Measurements from ENCODE around the gene EDNRA.

EDNRA gene

DNA sequence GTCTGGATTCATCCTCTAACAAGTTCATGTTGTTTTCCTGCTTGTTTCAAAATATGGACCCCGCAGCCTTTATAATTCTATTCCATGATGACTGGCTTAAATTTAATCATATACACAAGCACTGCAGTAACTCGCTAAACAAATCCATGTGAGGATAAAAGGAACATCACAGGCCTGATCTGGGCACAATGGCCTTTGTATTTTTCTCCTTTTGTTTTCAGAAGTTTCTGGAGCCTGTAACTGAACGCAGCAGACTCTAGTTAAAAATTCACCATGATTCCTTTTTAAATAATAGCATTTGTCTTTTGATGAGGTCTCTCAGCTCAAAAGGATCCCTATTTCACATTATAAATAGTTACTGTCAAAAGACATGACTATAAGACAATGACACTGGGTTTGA is 106.1 kb downstream of the EDNRA start:
- no peak for ATAC-seq
- TF ChIP-seq ZC3H10 (CRISPR knock-in tag; IDR thresholded peaks at IDR 0.05) (no peak), PATZ1 (CRISPR knock-in tag; IDR thresholded peaks at IDR 0.05; ENCODE audit: borderline replicate concordance) (no peak), RARB (CRISPR knock-in tag; IDR thresholded peaks at IDR 0.05) (no peak), ARNTL (CRISPR knock-in tag; IDR thresholded peaks at IDR 0.05; ENCODE audit: borderline replicate concordance, low read depth) (no peak), OSR1 (CRISPR knock-in tag; IDR thresholded peaks at IDR 0.05) (no peak), CSDC2 (CRISPR knock-in tag; IDR thresholded peaks at IDR 0.05) (no peak), ZFP30 (CRISPR knock-in tag; IDR thresholded peaks at IDR 0.05) (no peak), ZFP3 (CRISPR knock-in tag; IDR thresholded peaks at IDR 0.05) (no peak), TSHZ2 (CRISPR knock-in tag; IDR thresholded peaks at IDR 0.05) (no peak), ZNF8 (CRISPR knock-in tag; IDR thresholded peaks at IDR 0.05) (no peak), BACH2 (CRISPR knock-in tag; IDR thresholded peaks at IDR 0.05; ENCODE audit: borderline replicate concordance) (no peak), ZNF565 (CRISPR knock-in tag; conservative IDR thresholded peaks at IDR 0.05; ENCODE audit: low read depth) (no peak), GLIS3 (CRISPR knock-in tag; IDR thresholded peaks at IDR 0.05) (no peak)
- TF ChIP-seq, protein P1, sequence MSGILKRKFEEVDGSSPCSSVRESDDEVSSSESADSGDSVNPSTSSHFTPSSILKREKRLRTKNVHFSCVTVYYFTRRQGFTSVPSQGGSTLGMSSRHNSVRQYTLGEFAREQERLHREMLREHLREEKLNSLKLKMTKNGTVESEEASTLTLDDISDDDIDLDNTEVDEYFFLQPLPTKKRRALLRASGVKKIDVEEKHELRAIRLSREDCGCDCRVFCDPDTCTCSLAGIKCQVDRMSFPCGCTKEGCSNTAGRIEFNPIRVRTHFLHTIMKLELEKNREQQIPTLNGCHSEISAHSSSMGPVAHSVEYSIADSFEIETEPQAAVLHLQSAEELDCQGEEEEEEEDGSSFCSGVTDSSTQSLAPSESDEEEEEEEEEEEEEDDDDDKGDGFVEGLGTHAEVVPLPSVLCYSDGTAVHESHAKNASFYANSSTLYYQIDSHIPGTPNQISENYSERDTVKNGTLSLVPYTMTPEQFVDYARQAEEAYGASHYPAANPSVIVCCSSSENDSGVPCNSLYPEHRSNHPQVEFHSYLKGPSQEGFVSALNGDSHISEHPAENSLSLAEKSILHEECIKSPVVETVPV (CRISPR knock-in tag; IDR thresholded peaks at IDR 0.05): no peak
- TF ChIP-seq, protein P2, sequence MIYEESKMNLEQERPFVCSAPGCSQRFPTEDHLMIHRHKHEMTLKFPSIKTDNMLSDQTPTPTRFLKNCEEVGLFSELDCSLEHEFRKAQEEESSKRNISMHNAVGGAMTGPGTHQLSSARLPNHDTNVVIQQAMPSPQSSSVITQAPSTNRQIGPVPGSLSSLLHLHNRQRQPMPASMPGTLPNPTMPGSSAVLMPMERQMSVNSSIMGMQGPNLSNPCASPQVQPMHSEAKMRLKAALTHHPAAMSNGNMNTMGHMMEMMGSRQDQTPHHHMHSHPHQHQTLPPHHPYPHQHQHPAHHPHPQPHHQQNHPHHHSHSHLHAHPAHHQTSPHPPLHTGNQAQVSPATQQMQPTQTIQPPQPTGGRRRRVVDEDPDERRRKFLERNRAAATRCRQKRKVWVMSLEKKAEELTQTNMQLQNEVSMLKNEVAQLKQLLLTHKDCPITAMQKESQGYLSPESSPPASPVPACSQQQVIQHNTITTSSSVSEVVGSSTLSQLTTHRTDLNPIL (CRISPR knock-in tag; IDR thresholded peaks at IDR 0.05; ENCODE audit: low read depth): no peak

- ATAC-seq: no peak; the same call in 2 of the 3 replicates
- no peak for TF ChIP-seq BACH2 (CRISPR knock-in tag; IDR thresholded peaks at IDR 0.05; ENCODE audit: borderline replicate concordance)
Measured at GRCh38 chr4:147589586-147589985, 108.7 kb downstream of the EDNRA start.

DNA sequence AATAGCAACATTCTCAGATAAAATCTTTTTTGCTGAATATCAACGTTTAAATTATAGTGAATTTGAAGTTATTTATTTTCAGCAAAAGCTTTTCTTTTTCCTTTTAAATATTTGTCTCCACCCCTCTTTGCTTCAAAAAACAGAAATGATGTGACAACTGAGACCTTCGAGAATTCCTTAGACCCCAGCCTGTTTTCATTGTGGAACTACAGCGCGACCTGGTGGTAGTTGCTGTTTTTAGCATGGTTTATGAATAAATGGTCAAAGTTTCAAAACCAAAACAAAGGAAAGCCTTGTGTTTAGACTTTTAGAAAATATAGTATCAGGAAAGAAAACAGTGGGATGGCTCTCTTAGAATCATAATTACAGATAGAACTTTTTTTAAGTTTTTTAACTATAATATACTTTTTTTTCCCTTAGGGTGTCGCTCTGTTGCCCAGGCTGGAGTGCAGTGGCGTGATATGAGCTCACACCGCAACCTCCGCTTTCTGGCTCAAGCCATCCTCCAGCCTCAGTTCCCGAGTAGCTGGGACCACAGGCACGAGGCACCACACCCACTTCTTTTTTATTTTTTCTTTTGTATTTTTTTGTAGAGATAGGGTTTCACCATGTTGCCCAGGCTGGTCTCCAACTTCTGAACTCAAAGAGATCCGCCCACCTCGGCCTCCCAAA is 109.5 kb downstream of the EDNRA start:
- no peak for TF ChIP-seq TCF4 (CRISPR knock-in tag; IDR thresholded peaks at IDR 0.05; ENCODE audit: borderline replicate concordance)
- ATAC-seq: peak; percentile 91

DNA sequence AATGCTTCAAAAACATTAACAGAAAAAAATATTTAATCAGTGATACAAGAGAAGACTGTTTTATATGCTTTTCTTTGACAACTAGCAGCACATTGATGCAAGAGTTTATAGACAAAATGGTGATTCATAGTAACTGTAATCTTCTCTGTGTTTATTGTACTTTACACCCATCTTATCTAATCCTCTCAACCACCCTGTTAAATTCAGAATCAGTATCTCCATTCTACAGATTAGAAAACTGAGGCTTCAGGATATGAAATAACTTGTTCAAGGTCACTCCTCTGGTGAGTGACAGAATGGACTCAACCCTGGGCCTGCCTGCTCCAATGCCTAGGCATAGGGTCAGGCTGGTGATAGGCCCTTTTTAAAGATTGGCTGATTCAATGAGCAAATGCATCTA is 110.2 kb downstream of the EDNRA start:
- ATAC-seq: no peak
- no peak for TF ChIP-seq ZFP3 (CRISPR knock-in tag; IDR thresholded peaks at IDR 0.05)
- TF ChIP-seq SNAI2 (CRISPR knock-in tag; IDR thresholded peaks at IDR 0.05): no peak
- TF ChIP-seq OSR1 (CRISPR knock-in tag; IDR thresholded peaks at IDR 0.05): no peak
- no peak for TF ChIP-seq ARNTL (CRISPR knock-in tag; IDR thresholded peaks at IDR 0.05; ENCODE audit: borderline replicate concordance, low read depth)
- TF ChIP-seq BACH2 (CRISPR knock-in tag; IDR thresholded peaks at IDR 0.05; ENCODE audit: borderline replicate concordance): no peak
- TF ChIP-seq ZFP30 (CRISPR knock-in tag; IDR thresholded peaks at IDR 0.05): no peak
- TF ChIP-seq CSDC2 (CRISPR knock-in tag; IDR thresholded peaks at IDR 0.05): no peak
- no peak for TF ChIP-seq TOX (CRISPR knock-in tag; IDR thresholded peaks at IDR 0.05; ENCODE audit: borderline replicate concordance)
- no peak for TF ChIP-seq POU6F1 (CRISPR knock-in tag; IDR thresholded peaks at IDR 0.05; ENCODE audit: borderline replicate concordance, low read depth)
- TF ChIP-seq GLIS3 (CRISPR knock-in tag; IDR thresholded peaks at IDR 0.05): no peak
- no peak for TF ChIP-seq ZNF565 (CRISPR knock-in tag; conservative IDR thresholded peaks at IDR 0.05; ENCODE audit: low read depth)
- TF ChIP-seq RARB (CRISPR knock-in tag; IDR thresholded peaks at IDR 0.05): no peak
- TF ChIP-seq, protein P2 (CRISPR knock-in tag; IDR thresholded peaks at IDR 0.05; ENCODE audit: low read depth): no peak
- TF ChIP-seq PATZ1 (CRISPR knock-in tag; IDR thresholded peaks at IDR 0.05; ENCODE audit: borderline replicate concordance): no peak
- TF ChIP-seq TCF4 (CRISPR knock-in tag; IDR thresholded peaks at IDR 0.05; ENCODE audit: borderline replicate concordance): no peak
- TF ChIP-seq ISL1 (CRISPR knock-in tag; IDR thresholded peaks at IDR 0.05): no peak
